Osteocyte (in vitro differentiated cells): Measurements from ENCODE around the gene BHLHE23. TPM values are rescaled to one million over a fixed set of nuclear protein-coding genes. Genes with fewer than 3 reads are reported as not detected.

Experiments
- DNase-seq: peaks from one replicate; pipeline ENCODE4 v3.0.0; 2021; ENCODE audit warnings: mixed read lengths; ENCODE audit not compliant: unreplicated experiment; ENCODE audit errors: extremely low spot score
- H3K27ac Mint-ChIP-seq: one replicate; pipeline ENCODE4 v1.8.0; 2021; ENCODE audit warnings: mild to moderate bottlenecking, mixed read lengths; ENCODE audit not compliant: unreplicated experiment
- H3K27me3 Mint-ChIP-seq: one replicate; pipeline ENCODE4 v1.8.0; 2021; ENCODE audit warnings: mixed read lengths; ENCODE audit not compliant: unreplicated experiment
- H3K36me3 Mint-ChIP-seq: one replicate; pipeline ENCODE4 v1.8.0; 2021; ENCODE audit warnings: mixed read lengths; ENCODE audit not compliant: unreplicated experiment
- H3K4me1 Mint-ChIP-seq: one replicate; pipeline ENCODE4 v1.8.0; 2021; ENCODE audit warnings: mixed read lengths; ENCODE audit not compliant: unreplicated experiment
- H3K4me3 Mint-ChIP-seq: one replicate; pipeline ENCODE4 v1.8.0; 2021; ENCODE audit warnings: mild to moderate bottlenecking, moderate library complexity, mixed read lengths; ENCODE audit not compliant: unreplicated experiment
- H3K9me3 Mint-ChIP-seq: one replicate; pipeline ENCODE4 v1.8.0; 2021; ENCODE audit warnings: mixed read lengths; ENCODE audit not compliant: unreplicated experiment
- total RNA-seq: library from RNA; stranded (reverse); gene quantifications from 2 replicates; pipeline ENCODE4 v1.2.1, GENCODE V29; 2021
- TF ChIP-seq, protein P1 (sequence below): fragments of 200-600 bp; sonication (generic); IDR thresholded peaks from 2 replicates; pipeline ENCODE4 v1.5.0; 2021; ENCODE audit warnings: antibody characterized with exemption, mild to moderate bottlenecking, moderate library complexity

Gene BHLHE23
- total RNA-seq, 1 donor from 2014 or later = not detected

DNA sequence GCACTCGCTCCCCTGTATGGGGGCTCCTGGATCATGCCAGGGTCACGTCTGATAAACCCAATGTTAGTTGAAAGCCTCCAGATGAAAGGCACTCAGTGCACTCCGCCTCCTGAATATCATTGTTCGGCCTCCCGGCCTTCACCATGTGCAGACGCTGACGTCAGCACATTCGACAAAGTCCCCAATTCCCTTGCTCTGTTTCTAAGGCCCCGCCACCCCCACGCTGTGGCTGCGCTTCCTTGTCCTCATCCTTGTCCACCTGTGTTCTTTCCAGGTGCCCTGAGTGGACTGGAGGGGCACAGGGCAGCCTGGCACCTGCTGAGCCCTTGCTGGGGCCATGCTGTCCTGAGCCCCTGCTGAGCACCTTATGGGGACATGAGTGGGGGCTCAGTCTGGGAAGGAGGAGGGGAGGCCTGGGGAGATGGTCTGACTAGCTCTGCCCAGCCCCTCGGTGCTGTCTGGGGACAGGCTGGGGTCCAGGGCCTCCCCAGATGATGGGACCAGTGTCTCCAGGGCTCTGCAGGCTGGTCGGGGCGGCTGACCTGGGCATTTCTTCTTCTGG lies 9.8 kb upstream of the BHLHE23 start:
- DNase-seq = no peak
- Mint-ChIP-seq H3K4me1 (peaks cover 6% of the 10 kb centered on the region), H3K9me3 (peaks cover 9% of the 10 kb centered on the region), H3K27me3 (peaks cover 32% of the 10 kb centered on the region), H3K36me3 (peaks cover 2% of the 10 kb centered on the region), H3K27ac (no peak overlapping the region), H3K4me3 (no peak overlapping the region)
- TF ChIP-seq, protein P1, sequence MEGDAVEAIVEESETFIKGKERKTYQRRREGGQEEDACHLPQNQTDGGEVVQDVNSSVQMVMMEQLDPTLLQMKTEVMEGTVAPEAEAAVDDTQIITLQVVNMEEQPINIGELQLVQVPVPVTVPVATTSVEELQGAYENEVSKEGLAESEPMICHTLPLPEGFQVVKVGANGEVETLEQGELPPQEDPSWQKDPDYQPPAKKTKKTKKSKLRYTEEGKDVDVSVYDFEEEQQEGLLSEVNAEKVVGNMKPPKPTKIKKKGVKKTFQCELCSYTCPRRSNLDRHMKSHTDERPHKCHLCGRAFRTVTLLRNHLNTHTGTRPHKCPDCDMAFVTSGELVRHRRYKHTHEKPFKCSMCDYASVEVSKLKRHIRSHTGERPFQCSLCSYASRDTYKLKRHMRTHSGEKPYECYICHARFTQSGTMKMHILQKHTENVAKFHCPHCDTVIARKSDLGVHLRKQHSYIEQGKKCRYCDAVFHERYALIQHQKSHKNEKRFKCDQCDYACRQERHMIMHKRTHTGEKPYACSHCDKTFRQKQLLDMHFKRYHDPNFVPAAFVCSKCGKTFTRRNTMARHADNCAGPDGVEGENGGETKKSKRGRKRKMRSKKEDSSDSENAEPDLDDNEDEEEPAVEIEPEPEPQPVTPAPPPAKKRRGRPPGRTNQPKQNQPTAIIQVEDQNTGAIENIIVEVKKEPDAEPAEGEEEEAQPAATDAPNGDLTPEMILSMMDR = no peak

DNA sequence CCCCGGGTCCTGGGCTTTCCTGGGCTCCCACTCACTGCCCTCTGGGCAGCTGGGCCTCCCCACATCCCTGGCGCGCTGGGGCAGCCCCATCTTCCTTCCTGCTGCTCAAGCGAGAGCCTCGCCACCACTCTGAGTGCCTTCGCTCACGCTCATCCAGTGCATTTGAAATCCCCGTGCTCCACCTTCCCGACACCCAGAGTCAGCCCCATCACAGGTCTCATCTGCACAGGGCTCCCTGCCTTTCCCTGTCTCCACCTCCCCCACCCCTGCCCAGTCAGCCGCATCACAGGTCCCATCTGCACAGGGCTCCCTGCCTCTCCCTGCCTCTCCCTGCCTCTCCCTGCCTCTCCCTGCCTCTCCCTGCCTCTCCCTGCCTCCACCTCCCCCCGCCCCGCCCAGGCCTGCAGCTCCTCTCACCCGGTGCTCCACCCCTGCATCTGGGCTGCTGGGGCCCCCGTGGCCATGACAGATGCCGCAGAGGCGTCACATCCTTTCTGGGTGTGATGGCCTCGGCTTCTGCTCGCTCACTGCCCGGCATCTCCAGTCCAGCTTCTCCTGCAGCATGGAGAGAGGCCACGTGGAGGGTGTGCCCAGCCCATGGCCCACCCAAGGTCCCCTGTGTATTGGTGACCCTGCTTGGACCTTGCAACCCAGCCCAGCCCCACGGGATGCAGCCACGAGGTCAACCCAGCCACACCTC lies 9.0 kb upstream of the BHLHE23 start:
- no peak for DNase-seq
- H3K36me3 Mint-ChIP-seq = peaks cover 2% of the 10 kb centered on the region
- no peak overlapping the region for H3K27ac Mint-ChIP-seq
- H3K9me3 Mint-ChIP-seq = peaks cover 9% of the 10 kb centered on the region
- H3K4me3 Mint-ChIP-seq = no peak overlapping the region
- TF ChIP-seq, protein P1 = no peak
- H3K4me1 Mint-ChIP-seq = peaks cover 6% of the 10 kb centered on the region
- H3K27me3 Mint-ChIP-seq = peaks cover 35% of the 10 kb centered on the region

DNA sequence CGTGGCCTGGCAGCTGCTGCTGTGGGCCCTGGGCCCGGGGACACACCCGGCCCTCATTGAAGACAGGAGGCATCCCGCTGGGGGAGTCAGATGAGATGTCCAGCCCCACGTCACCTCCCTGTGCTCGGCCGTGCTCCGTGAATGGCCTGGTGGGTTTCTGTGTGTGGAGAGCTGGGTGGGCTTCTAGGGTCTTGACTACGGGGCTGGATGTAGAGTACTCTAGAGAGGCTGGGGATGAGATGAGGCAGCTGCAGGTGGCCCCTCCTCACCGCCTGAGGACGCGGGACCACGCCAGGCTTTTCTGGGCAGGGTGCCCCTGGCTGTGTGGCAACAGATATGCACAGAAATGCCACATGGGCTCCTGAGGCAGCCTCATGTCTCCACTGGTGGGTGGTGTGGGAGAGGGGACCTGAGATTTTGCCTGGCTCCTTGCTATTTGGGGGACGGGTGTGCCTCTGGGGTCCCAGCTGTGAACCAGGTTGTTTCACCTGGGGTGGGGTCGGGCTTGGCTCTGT lies 8.4 kb upstream of the BHLHE23 start:
- H3K36me3 Mint-ChIP-seq = peaks cover 2% of the 10 kb centered on the region
- H3K9me3 Mint-ChIP-seq = peaks cover 9% of the 10 kb centered on the region
- peaks cover 34% of the 10 kb centered on the region for H3K27me3 Mint-ChIP-seq
- TF ChIP-seq, protein P1 = no peak
- DNase-seq = no peak
- no peak overlapping the region for H3K4me3 Mint-ChIP-seq
- H3K27ac Mint-ChIP-seq = no peak overlapping the region
- H3K4me1 Mint-ChIP-seq = peaks cover 6% of the 10 kb centered on the region

DNA sequence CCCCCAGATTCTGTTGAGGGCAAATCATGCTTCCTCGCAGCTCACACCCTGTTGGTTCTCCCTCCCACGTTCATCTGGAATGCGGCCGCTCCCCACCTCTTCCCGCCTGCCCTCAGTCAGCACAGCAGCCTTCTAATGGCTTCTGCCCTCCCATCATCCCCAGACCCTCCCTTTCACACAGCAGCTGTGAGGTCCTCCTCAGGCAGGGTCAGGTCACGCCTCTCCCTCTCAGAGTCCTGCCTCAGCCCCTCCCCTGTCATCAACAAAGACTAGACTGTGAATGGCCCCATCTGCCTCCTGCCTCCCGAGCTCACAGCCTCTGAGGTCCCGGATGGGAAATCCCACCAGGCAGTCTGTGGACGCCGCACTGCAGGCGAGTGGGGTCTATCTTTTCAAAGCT lies 7.9 kb upstream of the BHLHE23 start:
- H3K27ac Mint-ChIP-seq = no peak overlapping the region
- DNase-seq = no peak

DNA sequence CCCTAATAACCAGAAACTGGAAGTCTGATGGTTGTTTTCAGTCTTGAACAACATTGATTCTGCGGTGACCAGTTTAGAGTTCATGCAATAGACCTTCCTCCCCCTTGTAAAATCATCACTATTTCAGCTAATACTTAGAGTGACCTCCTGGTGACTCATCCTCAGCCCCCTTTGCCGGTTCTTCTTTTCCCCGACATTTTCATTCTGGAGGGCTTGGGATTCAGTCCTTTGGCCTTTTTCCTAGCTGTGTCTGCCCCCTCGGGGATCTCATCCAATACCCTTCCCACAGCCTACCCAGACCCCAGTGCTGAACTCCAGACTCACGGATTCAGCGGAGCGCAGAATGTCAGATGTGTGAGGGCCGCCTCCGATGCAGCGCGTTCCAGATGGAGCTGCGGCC lies 7.5 kb upstream of the BHLHE23 start:
- H3K27me3 Mint-ChIP-seq = peaks cover 30% of the 10 kb centered on the region
- no peak overlapping the region for H3K4me3 Mint-ChIP-seq
- H3K9me3 Mint-ChIP-seq = peaks cover 9% of the 10 kb centered on the region

More for the DNA sequence above, 7.9 kb upstream of the BHLHE23 start:
- Mint-ChIP-seq H3K36me3 (peaks cover 2% of the 10 kb centered on the region), H3K27me3 (peaks cover 32% of the 10 kb centered on the region), H3K4me1 (peaks cover 6% of the 10 kb centered on the region), H3K9me3 (peaks cover 9% of the 10 kb centered on the region), H3K4me3 (peak overlapping the region; percentile 10)
- TF ChIP-seq, protein P1 = no peak

More for the DNA sequence above, 7.5 kb upstream of the BHLHE23 start:
- Mint-ChIP-seq H3K4me1 (peaks cover 6% of the 10 kb centered on the region), H3K36me3 (peaks cover 2% of the 10 kb centered on the region), H3K27ac (no peak overlapping the region)
- TF ChIP-seq, protein P1 = no peak
- DNase-seq = no peak
